GM13977 (cell line): Measurements from ENCODE around the gene TMEM187.

Experiments used
- DNase-seq: peaks from one replicate; pipeline ENCODE4 v3.0.0; 2012; ENCODE audit warnings: low spot score
- CTCF ChIP-seq: IDR thresholded peaks from 2 replicates; pipeline ENCODE4 v1.5.1; 2012; ENCODE audit warnings: mild to moderate bottlenecking, control low read depth; ENCODE audit not compliant: insufficient read depth; ENCODE audit errors: extremely low read depth, missing control alignments
- in situ Hi-C: fragments of 300-500 bp; cut with MboI; formaldehyde crosslinking; loops from one replicate; pipeline ENCODE4 v1.12.0; 2022; ENCODE audit warnings: low sequenced_read_pairs, low pct_unique_long_range_greater_than_20kb, mixed read lengths, inconsistent platforms; ENCODE audit not compliant: unreplicated experiment

Gene TMEM187

GRCh38 chrX:153959649-153960048, 12.9 kb upstream of the TMEM187 start:
- TF ChIP-seq CTCF: no peak
- in situ Hi-C loops: no loop called here
- DNase-seq: no peak

GRCh38 chrX:153960077-153960476, 12.5 kb upstream of the TMEM187 start:
- in situ Hi-C loops: no loop called here
- no peak for TF ChIP-seq CTCF

GRCh38 chrX:153960786-153961185, 11.8 kb upstream of the TMEM187 start:
- no peak for TF ChIP-seq CTCF
- DNase-seq: no peak
- in situ Hi-C loops: no loop called here

More at GRCh38 chrX:153960077-153960476, 12.5 kb upstream of the TMEM187 start:
- DNase-seq: no peak

GRCh38 chrX:153961292-153961691, 11.3 kb upstream of the TMEM187 start:
- in situ Hi-C loops: no loop called here
- no peak for DNase-seq
- no peak for TF ChIP-seq CTCF

- no peak for DNase-seq
- in situ Hi-C loops: no loop called here
- no peak for TF ChIP-seq CTCF
Measured at GRCh38 chrX:153963546-153963945, 9.0 kb upstream of the TMEM187 start.

- in situ Hi-C loops: no loop called here
- no peak for DNase-seq
- TF ChIP-seq CTCF: no peak
Measured at GRCh38 chrX:153964105-153964504, 8.4 kb upstream of the TMEM187 start.

GRCh38 chrX:153965406-153965805, 7.1 kb upstream of the TMEM187 start:
- TF ChIP-seq CTCF: no peak
- DNase-seq: no peak
- in situ Hi-C loops: no loop called here
